Measurements from ENCODE around the gene PPM1F. TPM values are rescaled to one million over a fixed set of nuclear protein-coding genes. Genes with fewer than 3 reads are reported as not detected.
"Not testable (repeated sequence)": the region's sequence is repeated elsewhere in the genome, so short reads cannot be mapped to it uniquely, and the experiment has no call there.

PPM1F gene
- polyA plus RNA-seq, 12 donors, result 32.4 to 49.5 (median 46.1) TPM; not detected in 1

DNA sequence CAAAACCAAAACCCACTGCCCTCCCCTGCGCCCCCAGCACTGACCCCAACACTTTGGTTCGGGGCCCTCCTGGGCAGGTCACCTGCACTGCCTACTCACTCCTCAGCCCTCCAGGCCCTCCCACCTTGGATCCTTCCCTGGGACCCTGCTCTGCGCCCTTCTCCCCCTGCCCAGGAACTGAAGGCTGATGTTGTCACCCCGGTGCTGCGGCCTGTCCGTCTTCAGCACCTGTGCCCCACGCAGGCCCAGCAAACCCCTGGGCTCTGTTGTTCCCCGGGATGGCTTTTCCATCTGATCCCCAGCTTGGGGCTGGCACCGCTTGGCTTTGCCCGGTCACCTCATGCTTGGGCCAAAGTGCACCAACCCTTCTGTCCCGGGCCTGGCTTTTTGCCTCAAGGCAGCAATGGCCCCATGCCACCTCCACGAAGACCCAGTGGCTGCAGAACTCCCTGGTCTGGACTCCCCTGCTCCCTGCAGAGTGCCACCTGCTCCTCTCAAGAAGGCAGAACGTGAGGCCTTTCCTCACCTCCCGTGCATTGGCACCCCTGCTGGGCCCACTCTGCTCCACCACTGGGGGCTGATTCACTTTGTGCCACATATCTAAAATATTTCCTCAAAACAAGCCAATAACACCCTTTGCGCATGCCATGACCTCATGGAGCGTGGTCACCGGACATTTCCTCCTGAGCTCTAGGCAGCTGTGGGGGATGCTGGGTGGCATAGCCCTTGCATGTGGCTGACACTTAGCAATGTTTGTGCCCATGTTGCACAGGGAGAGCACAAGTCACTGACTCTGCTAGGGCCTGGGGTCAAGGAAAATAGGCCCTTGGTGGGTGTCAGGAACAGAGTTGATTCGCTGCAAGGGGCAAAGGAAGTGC is 8.8 kb downstream of the PPM1F start:
- no peak for DNase-seq

DNA sequence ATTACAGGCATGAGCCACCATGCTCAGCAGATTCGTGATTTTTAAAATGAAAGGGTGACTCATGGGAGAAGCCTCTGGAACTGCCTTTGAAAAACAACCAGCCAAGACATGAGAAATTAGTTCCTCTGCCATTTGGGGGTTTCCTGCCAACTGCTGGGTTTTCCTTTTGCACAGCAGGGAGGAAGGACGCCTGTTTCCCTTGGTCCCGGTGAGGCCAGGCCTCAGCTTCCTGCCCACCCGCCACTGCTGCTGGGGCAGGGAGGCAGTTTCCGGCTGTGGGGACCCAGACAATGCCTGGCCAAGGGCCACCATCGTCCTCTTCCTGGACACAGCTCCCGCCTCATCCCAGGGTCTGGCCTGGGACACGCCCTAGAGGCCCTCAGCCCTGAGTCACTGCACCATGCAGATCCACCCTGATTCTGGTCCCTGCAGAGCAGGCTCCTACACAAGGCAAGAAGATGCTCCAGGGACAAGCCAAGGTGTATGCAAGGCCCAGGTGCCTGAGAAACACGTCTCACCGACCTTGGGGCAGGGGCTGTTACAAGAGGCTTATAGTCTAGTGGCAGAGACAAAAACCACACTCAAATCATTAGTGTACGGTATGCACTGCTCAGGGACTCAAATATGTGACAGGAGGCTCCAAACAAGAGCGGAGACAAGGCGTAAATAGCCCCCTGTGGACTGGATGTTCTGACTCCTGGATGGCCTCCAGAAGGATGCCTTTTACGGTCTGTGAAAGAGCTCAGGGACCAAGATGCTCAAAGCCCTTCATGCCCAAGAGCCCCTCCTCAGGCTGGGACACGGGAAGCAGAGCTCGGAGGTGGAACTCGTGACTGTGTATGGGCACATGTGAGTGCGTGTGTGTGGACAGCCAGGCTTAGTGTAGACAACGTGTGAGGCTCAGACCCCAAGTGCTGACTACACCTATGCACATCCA is 10.0 kb downstream of the PPM1F start:
- DNase-seq, result peak; percentile 41

DNA sequence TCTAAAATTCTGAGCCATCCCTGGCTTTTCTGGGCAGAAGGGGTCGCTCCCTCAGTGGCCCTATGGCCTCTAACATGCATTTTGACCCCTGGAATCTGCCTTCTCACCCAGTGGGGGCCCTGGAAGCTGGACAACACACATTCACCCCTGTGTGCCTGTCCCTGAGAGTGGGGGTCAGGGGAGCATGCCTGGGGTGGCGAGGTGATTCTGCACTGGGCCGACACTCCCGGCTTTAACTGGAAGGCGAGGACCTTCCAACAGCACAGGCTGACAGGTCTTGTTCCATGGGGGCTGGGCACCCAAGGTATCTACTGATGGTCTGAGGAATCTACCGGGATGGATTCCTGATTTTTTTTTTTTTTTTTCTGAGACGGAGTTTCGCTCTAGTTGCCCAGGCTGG is 10.7 kb downstream of the PPM1F start:
- no peak for DNase-seq

DNA sequence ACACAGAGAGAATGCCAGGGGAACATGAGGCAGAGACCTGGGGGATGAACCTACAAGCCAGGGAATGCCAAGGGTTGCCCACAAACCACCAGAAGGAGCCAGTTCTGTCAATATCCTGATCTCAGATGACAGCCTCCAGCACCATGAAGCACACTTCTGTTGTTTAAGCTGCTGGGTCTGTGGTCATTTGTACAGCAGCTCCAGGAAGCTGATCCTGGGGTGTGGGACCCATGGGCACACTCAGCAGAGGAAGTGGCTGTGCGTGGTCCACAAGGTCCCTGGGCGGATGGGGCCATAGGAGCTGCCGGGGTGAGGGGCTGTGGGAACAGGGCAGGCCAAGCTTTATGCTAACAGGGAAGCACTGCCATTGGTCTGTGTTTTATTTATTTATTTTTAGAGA is 12.1 kb downstream of the PPM1F start:
- no peak for DNase-seq

DNA sequence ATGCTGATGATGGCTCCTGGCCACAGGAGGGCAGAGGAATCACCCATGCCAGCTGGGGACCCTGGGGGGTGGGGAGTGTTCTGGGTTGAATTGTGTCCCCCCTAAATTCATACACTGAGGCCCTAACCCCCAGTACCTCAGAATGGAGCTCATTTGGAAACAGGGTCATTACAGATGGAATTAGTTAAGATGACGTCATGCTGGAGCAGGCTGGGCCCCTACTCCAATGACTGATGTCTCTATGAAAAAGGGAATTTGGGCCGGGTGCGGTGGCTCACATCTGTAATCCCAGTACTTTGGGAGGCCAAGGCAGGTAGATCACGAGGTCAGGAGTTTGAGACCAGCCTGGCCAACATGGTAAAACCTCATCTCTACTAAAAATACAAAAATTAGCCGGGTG is 12.7 kb downstream of the PPM1F start:
- DNase-seq, result not testable (repeated sequence)

DNA sequence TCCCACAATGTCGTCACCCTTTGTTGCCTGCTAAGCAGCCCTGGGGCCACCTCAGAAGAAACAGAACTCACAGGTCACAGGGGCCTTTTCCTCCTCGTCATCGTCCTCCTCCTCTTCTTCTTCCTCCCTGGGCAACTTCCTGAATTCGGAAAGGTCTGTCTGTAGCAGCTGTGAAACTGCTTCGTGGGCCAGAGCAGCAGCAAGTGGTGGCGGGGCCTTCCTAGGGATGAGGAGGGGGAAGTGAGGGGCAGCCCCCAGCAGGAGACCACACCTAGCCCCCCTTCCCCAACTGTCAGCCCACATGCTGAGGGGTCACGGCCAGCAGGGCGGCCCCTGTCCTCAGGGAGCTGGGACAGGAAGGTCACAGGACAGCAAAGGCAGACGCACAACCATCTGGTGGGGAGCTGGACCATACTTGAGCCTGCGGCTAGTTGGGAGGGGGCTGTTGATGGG is 13.2 kb downstream of the PPM1F start:
- DNase-seq, result peak; percentile 34

DNA sequence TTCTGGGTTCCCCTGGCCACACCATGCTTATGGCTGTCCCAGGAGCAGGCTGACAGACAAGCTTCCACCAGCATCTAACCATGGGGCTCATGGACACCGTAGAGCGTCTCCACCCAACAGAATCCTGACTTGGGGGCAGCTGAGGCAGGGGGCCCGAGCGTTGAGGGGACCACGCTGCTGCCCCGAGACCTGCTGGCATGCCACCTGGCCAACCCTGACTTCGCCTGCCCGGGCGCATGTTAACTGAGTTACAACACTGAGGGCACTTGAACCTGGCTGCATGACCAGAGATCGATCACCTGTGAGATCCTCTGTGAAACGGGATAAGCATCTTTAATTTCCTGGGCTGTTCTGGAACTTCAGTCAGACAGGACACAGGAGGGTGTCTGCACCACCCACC is 13.7 kb downstream of the PPM1F start:
- no peak for DNase-seq

DNA sequence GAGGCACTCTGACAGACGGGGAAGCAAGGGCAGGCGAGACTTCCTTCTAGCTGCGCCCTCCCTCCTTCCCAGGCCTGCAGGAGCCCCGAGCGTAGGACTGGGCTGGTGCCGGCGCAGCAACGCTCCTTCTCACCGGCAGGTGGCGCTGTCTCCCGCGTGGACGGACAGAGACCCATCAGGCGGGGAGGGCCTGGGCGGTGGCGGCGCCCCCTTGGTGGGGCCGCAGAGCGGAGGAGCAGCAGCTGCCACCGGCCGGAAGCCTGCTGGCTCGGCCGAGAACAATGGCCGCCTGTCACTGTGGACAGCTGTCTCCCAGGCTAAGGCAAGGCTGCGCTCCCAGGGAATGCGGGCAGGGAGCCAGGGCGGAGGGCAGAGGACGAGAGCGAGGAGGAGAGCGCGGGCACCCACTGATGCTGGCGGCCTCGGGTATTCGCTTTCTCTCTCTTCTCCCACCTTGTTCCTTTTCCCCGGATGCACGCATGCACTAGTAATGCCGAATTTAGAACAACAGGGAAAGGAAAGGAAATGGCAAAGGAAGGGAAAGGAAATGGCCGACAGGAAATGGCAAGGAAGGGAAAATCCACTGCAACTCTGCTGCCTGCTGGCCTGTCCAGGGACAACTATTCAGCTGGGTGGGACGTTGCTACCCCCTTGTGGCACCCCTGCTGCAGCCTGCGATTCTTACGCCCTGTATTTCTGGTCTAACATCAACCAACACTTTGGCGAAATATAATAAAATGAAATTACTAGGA is 14.4 kb downstream of the PPM1F start:
- DNase-seq, result peak; percentile 96

DNA sequence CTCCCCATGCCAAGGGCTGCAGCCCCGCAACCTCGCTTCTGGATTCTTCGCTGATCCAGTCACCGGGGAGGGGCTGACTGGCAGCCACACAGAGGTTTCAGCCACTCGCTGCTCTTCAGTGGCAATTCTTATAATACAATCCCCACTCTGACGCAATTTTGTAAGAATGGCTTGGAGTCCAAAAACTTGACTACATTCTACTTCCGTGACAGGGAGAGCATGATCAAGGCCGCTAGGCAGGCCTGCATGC is 14.9 kb downstream of the PPM1F start:
- no peak for DNase-seq

DNA sequence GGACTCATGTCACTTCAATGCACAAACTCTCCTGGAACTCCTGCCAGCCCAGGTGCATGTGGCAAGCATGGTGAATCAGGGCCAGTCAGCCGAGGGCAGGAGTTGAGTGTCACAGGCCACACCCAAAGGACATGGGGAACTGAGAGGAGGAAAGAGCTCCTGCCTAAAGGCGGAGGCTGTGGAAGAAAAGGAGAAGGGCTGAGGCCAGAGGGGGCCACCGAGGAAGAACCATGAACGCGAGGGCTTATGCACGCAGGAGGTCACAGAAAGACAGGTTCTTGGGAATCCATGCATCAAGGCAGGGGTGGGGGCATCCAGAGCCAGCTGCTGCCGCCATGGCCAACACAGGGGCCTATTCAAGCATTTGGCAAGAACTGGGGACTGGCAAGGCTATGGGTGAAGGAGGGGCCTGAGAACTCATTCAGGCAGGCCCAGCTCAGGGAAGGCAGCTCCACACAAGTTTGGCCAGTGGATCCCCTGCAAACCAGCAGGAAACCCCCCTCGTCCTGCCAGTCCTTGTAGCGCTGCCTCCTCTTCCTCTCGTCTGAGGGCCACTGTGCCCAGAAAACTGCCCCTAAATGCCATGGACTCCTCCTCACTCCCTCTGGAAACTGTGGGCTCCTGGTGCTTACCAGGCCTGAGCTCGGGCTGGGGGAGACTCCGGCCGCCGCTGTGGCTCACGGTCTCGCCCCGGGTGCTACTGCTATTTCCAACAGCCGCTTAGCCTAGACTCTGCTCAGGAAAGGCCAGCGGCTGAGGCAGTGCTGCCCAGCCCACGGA is 15.4 kb downstream of the PPM1F start:
- peak; percentile 38 for DNase-seq

DNA sequence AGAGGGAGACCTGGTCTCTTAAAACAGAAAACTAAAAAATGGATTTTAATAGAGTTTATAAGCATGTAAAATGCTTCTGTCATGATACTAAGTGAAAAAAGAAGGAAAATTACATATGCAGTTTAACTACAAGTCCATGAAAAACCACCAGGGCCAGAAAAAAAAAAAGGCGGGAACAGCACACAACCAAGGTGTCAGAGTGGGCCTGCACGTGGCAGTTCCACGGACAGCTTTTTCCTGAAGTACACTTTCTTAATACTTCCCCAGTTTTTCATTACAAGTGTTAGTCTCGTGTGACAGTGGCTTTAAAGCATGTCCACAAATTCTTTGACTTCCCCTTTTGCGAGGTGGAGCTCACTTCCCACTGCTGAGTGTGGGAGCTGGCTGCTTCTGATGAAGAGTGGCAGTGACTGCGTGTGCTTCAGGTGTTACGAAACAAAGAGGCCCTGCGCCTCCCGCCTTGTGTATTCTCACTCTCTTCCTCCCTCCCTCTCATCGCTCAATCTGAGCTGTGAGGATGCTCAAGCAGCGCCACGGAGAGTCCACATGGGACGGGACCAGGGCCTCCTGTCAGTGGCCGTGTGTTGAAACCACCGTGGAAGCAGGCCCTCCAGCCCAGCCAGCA is 16.4 kb downstream of the PPM1F start:
- no peak for DNase-seq

DNA sequence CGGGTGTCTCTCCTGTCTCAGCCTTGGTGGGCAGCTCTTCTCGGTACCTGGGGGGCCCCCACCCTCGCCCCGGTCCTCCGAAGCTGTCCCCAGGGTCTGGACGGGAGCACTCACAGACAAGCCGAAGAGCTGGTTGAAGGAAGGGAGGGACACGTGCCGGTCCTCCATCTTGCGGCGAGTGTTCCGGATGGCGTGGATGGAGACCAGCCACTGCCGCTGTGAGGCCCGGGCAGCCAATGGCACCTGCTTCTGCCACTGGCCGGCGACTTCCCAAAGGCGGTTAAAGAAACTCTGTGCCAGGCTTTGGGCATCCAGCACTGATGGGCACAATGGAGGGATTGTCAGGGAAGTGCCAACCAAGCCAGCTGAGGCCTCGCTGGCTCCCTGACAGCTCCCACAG is 18.7 kb downstream of the PPM1F start:
- DNase-seq, result no peak

DNA sequence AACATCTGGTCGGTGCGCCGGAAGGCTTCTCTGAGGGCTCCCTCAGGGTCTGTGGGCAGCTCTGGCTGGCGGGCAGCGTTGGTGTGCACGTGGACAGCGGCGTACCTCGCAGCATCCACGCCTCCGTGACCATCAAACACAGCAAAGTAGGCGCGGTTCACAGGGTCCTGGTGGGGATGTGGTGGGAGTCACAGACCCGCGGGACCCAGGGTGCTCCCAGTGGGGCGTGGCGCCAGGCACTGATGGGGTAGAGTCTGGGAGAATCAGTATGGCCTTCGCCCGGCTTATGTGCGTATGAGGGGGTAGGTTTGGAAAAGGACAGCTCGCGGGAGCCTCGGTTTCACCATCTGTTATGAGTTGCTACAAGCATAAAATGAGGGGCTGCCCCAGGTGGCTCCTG is 19.2 kb downstream of the PPM1F start:
- no peak for DNase-seq

DNA sequence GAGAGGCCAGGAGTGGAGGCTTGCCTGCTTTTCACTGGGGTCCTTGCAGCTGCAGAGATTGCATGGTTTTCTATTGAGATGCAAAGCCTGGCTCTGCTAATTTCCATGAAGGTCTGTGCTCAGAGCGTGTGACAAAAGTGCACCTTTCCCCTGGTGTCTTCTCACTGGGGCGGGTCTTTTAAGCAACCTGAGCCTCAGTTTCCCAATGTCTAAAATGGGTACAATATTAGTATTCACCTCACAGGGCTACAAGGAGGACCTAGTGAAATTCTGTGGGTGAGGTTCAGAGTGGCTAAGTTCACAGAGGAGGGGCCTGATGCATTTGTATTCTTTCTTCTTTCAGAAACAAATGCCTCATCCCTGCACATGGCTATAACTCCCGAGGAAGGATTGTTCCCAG is 20.3 kb downstream of the PPM1F start:
- DNase-seq, result no peak

DNA sequence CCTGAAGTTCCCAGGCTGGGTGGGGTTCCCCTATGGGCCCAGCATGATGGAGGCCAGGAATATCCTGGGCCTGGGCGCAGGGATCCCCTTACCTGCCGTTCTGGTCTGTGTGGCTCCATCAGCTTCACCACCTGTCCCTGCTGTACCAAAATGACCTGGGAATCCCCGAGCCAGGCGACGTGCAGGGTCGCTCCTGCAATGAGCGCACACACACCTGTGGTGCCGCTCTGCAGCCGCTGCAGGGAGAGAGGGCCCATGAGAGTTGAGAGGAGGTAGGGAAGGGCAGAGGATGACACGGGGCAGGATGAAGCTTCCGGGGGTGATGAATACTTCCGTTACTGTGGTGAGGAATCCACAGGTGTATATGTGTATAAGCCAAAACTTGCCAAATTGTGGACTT is 21.6 kb downstream of the PPM1F start:
- no peak for DNase-seq

DNA sequence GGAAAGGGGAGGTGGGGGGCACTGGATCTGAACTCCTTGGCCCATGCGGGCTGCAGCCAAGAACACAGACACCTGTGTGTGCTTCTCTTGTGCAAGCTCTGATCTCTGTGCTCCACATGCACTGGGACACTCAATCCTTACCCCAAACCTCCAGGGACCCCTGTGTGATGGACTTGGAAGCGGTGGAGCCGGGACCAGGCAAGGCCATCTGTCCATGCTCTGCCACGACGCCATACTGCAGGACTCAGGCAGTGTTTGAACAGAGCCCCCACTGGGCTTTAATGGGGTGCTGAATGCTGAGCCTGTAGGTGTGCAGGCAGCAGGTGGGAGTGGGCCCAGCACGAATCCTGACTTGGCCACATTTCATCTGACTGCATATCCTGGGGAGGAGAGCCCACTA is 23.4 kb downstream of the PPM1F start:
- no peak for DNase-seq

DNA sequence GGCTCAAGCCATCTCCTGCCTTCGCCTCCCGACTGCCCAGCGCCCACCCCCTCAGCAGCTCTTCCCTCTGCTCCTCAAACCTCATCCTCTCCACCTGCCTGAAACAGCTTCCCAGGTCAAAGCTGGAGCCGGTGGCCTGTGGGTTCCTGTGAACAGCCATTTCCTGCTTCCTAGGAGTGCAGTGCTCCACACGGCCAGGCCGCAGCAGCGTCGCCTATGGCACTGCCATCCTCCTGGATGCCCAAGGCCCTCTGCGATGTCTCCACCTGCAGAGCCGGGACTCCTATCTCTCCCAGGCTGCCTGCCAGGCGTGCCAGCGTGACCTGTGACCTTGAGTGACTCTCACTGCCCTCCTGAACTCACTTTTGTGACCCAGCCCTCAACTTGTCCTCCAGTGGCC is 24.6 kb downstream of the PPM1F start:
- no peak for DNase-seq

DNA sequence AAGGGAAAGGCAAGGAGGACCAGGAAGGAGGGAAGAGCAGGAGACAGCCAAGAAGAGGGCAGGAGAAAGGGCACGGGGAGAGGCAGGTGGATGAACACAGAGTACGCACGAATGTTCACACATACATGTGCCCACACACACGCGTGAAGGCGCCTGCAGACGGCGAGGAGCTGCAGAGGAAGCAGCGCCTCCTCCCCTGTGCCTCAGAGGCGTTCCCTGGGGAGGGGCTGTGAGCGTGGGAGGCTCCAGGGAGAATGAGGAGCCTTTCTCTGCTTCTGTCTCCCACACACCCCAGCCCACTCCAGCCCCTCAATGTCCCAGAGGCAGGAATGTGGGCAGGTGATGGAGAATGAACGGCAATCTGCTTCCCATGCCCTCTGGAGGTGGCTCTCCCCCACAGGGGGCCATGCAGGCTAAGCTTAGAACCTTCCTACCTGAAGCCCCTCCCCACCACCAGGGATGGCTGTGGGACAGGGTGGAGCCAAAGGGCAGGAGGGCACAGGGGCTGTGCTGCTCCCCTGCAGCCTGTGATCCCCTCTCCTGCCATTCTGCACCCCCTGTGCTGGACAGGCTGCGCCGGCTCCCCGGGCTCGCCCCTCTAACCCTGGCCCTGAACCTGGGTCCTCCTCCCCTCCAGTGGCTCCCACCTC is 25.3 kb downstream of the PPM1F start:
- no peak for DNase-seq

DNA sequence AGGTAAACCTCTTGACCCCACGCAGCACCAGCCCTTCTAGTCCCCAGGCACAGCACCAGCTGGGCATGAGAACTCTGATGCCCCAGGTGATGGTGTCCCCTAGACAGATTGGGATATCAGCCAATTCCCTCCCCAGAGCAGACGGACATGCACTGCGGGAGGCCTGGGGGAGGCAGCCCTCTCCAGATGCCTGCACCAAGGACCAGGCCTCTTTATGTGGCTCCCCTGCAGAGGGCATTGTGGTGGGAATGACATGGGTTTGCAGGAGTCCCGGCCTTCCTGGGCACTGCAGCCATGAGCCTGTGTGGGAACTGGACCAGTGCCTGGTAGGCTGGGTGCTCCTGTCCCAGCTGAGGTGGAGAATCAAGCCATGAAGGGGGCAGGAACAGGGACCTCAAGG is 25.9 kb downstream of the PPM1F start:
- DNase-seq, result no peak

DNA sequence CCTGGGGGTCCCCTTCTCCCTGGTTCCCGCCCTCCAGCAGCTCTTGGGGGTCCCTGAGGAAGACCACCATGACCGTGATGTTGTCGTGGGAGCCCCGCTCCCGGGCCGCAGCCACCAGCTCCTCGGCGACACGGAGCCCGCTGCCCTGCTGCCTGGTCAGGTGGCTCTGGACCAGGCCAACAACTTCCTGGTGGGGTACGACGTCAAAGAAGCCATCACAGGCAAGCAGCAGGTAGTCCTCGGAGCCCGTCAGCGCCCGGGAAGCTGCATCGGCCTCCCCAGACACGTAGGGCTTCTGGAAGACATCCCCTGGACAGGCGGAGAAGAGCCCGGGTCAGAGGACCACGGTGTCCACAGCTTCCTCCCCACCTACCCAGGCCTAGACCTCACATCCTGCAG is 29.5 kb downstream of the PPM1F start:
- DNase-seq, result no peak

Data from muscle of arm (tissue), 12 donors.